Parathyroid adenoma (tissue), 2 donors: ENCODE measurements around the gene GASK1B.

Source experiments
- H2AFZ ChIP-seq: fragments of 300-600 bp; sonication (generic); one replicate; pipeline ENCODE4 v1.7.0; 2017; ENCODE audit warnings: antibody characterized with exemption, mild to moderate bottlenecking
- H3K27ac ChIP-seq: fragments of 300-600 bp; sonication (generic); one replicate; pipeline ENCODE4 v1.7.0; 2017
- H3K27me3 ChIP-seq: fragments of 300-600 bp; sonication (generic); one replicate; pipeline ENCODE4 v1.7.0; 2017; ENCODE audit warnings: low read length; ENCODE audit not compliant: control insufficient read depth, insufficient read depth
- H3K36me3 ChIP-seq: fragments of 300-600 bp; sonication (generic); one replicate; pipeline ENCODE4 v1.7.0; 2017; ENCODE audit warnings: low read length; ENCODE audit not compliant: control insufficient read depth, insufficient read depth
- H3K4me1 ChIP-seq: fragments of 300-600 bp; sonication (generic); one replicate; pipeline ENCODE4 v1.7.0; 2017; ENCODE audit warnings: control low read depth
- H3K4me2 ChIP-seq: fragments of 300-600 bp; sonication (generic); one replicate; pipeline ENCODE4 v1.7.0; 2017; ENCODE audit warnings: low read length
- H3K4me3 ChIP-seq: fragments of 300-600 bp; sonication (generic); one replicate; pipeline ENCODE4 v1.7.0; 2017; ENCODE audit warnings: low read depth, low read length
- H3K79me2 ChIP-seq: fragments of 300-600 bp; sonication (generic); one replicate; pipeline ENCODE4 v1.7.0; 2017; ENCODE audit warnings: control low read depth
- H3K9ac ChIP-seq: fragments of 300-600 bp; sonication (generic); one replicate; pipeline ENCODE4 v1.7.0; 2017; ENCODE audit warnings: mild to moderate bottlenecking
- H3K9me3 ChIP-seq: fragments of 300-600 bp; sonication (generic); one replicate; pipeline ENCODE4 v1.7.0; 2017; ENCODE audit warnings: low read length; ENCODE audit not compliant: control insufficient read depth
- TF ChIP-seq, protein P1 (sequence below): fragments of 300-600 bp; sonication (generic); IDR thresholded peaks from one replicate; pipeline ENCODE4 v1.7.0; 2017; ENCODE audit warnings: antibody characterized with exemption, mild to moderate bottlenecking
- donor health status: primary hyperparathyroidism.

The GASK1B gene

DNA sequence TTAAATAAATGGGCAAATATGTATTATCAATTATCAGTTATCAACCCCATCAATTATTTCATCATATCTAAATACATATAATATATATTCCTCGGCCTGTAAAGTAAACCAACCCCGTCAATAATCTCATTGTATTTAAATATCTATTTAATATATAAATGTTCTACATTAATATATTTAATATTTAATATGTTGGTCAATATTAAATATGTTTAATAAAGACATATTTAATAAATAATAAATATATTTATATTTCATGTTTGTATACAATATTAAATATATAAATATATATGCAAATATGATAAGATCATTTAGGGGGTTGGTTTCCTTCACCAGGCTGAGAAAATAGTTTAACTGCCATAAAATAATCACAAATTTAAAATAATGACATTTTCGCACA, 31.1 kb upstream of the GASK1B start:
- Histone ChIP-seq H3K4me2 (no peak overlapping the region), H3K9me3 (no peaks in the 10 kb centered on the region), H2AFZ (no peak overlapping the region), H3K27me3 (no peaks in the 10 kb centered on the region), H3K36me3 (no peaks in the 10 kb centered on the region), H3K79me2 (no peaks in the 10 kb centered on the region), H3K9ac (no peak overlapping the region), H3K4me1 (no peaks in the 10 kb centered on the region), H3K4me3 (no peak overlapping the region), H3K27ac (no peak overlapping the region)
- TF ChIP-seq, protein P1, sequence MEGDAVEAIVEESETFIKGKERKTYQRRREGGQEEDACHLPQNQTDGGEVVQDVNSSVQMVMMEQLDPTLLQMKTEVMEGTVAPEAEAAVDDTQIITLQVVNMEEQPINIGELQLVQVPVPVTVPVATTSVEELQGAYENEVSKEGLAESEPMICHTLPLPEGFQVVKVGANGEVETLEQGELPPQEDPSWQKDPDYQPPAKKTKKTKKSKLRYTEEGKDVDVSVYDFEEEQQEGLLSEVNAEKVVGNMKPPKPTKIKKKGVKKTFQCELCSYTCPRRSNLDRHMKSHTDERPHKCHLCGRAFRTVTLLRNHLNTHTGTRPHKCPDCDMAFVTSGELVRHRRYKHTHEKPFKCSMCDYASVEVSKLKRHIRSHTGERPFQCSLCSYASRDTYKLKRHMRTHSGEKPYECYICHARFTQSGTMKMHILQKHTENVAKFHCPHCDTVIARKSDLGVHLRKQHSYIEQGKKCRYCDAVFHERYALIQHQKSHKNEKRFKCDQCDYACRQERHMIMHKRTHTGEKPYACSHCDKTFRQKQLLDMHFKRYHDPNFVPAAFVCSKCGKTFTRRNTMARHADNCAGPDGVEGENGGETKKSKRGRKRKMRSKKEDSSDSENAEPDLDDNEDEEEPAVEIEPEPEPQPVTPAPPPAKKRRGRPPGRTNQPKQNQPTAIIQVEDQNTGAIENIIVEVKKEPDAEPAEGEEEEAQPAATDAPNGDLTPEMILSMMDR, result no peak

GRCh38 chr4:158203436-158203835, 30.6 kb upstream of the GASK1B start:
- no peaks in the 10 kb centered on the region for H3K9me3 ChIP-seq
- H3K36me3 ChIP-seq, result no peaks in the 10 kb centered on the region
- H3K79me2 ChIP-seq, result no peaks in the 10 kb centered on the region
- TF ChIP-seq, protein P1, result no peak
- no peak overlapping the region for H3K4me2 ChIP-seq
- no peak overlapping the region for H3K27ac ChIP-seq
- H3K9ac ChIP-seq, result no peak overlapping the region
- no peak overlapping the region for H2AFZ ChIP-seq
- H3K4me3 ChIP-seq, result no peak overlapping the region
- no peaks in the 10 kb centered on the region for H3K4me1 ChIP-seq
- no peaks in the 10 kb centered on the region for H3K27me3 ChIP-seq

DNA sequence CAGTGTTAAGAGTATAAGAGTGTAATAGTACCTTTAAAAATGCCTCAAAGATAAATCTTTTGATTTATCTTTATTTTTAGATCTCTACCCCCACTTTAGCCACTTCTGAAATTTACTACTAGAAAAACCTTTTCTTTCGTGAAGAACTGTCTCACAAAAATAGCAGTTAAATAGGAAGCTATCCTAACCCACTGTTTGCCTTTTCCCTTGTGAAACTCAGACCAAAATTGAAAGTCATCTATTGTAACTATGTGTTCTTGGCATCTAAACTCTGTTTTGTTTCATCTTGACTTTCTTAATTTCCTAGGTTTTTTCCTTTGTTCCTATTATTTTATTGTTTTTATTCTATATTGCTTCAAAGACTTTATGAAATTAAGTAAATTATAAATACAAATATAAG, 29.7 kb upstream of the GASK1B start:
- H3K79me2 ChIP-seq, result no peaks in the 10 kb centered on the region
- no peak overlapping the region for H3K9ac ChIP-seq
- H3K36me3 ChIP-seq, result no peaks in the 10 kb centered on the region
- no peaks in the 10 kb centered on the region for H3K4me1 ChIP-seq
- H2AFZ ChIP-seq, result no peak overlapping the region
- no peaks in the 10 kb centered on the region for H3K9me3 ChIP-seq
- no peak overlapping the region for H3K27ac ChIP-seq
- no peak overlapping the region for H3K4me3 ChIP-seq
- H3K4me2 ChIP-seq, result no peak overlapping the region
- TF ChIP-seq, protein P1, result no peak
- no peaks in the 10 kb centered on the region for H3K27me3 ChIP-seq

DNA sequence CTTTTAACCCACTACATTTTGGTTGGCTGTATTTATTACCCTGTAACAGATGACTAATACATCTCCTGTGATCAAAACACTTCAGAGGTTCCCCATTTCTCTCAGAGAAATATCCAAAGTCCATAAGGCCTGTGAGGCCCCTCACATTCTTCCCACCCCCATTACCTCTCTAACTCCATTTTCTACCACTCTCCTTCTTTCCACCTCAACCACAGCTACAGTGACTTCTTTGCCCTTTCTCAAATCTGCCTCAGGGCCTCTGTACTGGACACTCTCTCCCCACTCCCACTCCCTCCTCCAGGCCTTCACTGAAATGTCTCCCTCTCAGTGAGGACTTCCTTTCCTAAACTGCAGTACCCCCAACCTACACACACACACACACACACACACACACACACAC, 29.1 kb upstream of the GASK1B start:
- Histone ChIP-seq H3K27ac (no peak overlapping the region), H3K4me3 (no peak overlapping the region), H3K27me3 (no peaks in the 10 kb centered on the region), H3K4me1 (no peaks in the 10 kb centered on the region), H3K79me2 (no peaks in the 10 kb centered on the region), H3K9ac (no peak overlapping the region), H3K4me2 (no peak overlapping the region), H3K36me3 (no peaks in the 10 kb centered on the region), H3K9me3 (no peaks in the 10 kb centered on the region), H2AFZ (no peak overlapping the region)
- TF ChIP-seq, protein P1, result no peak

DNA sequence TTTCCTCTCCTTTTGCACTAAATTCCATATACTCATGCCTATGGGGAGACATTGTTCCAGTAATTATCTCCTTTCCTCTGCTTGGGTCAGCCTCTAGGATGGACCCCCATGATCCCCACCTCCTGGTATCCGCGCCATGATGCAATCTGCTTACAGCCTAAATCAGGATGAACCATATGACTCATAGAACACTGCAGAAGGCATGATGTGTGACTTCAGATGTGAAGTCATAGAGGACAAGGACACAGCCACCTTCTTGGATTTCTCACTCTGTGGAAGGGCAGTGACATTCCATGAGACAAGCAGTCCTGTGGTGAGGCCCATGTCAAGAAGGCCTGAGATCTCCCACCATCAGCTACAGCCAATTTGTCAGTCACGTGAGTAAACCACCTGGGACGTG, 28.5 kb upstream of the GASK1B start:
- no peak overlapping the region for H3K4me3 ChIP-seq
- no peaks in the 10 kb centered on the region for H3K9me3 ChIP-seq
- H3K4me2 ChIP-seq, result no peak overlapping the region
- H3K36me3 ChIP-seq, result no peaks in the 10 kb centered on the region
- no peak overlapping the region for H3K27ac ChIP-seq
- no peak overlapping the region for H3K9ac ChIP-seq
- no peaks in the 10 kb centered on the region for H3K4me1 ChIP-seq
- no peak overlapping the region for H2AFZ ChIP-seq
- TF ChIP-seq, protein P1, result no peak
- no peaks in the 10 kb centered on the region for H3K27me3 ChIP-seq
- no peaks in the 10 kb centered on the region for H3K79me2 ChIP-seq
